HL-60/S4 (cell line): ENCODE measurements around the gene SFR1.

Experiments used
- in situ Hi-C: fragments of 300-500 bp; cut with MboI; formaldehyde crosslinking; loops from 2 replicates; pipeline ENCODE4 v1.14.3; 2022; ENCODE audit warnings: low sequenced_read_pairs

SFR1 gene, protein sequence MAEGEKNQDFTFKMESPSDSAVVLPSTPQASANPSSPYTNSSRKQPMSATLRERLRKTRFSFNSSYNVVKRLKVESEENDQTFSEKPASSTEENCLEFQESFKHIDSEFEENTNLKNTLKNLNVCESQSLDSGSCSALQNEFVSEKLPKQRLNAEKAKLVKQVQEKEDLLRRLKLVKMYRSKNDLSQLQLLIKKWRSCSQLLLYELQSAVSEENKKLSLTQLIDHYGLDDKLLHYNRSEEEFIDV

DNA sequence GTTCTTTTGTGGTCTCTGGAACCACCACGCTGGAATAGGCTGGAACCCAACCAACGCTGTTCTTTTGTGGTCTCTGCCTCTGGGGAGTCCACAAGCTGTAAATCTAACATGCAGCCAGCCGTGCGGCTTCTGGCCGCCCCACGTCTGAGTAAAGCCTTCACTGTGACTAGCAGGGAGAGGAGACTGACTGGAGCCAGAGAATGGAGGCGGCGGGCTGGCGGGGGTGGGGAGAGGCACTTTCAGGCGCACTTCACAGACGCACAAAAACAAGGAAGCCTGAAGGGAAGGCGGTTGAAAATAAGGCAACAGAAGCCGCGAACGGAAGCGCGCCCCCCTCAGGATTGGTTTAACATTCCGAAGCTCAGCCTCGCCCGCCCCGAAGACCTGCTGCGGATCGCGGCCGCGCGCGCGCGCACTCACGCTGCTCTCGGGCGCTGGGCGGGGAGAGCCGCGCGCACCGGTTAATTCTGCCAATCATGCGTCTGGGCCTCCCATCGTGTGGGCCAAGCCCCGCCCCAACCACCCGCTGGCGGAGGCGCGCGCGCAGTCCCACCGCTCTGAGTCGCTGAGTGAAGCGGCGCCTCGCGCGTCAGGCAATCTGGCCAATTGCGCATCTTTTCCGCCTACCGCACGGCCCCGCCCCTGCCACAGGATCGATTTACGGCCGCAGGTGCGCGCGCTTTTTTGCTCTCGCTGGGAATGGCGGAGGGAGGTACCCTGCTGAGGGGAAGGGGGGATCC is at the start of gene SFR1:
TSS of gene SFR1 (plus strand) at position 687 of the 740 bp plus-strand sequence. CDS start at position 700, 13 bp downstream.
- in situ Hi-C loops: no loop called here

DNA sequence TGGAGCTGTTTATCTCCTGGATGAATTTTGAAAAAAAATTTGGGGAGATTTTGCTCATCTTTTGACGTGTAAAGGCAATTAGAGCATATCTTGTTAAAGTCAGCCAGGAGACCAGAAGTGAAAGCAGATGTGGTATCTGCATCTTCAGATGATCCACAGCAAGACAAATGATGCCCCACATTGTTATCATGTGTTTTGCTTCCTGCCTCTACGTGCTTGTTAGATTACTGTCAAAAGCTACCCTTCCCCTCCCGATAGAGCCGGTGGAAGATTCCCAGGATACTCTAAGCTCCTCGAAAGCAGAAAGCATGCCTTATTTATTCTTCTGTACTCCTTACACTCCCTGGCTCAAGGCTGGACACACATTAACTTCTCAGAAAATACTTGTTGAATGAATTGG is 49.2 kb upstream of the SFR1 start:
- in situ Hi-C loops: no loop called here

DNA sequence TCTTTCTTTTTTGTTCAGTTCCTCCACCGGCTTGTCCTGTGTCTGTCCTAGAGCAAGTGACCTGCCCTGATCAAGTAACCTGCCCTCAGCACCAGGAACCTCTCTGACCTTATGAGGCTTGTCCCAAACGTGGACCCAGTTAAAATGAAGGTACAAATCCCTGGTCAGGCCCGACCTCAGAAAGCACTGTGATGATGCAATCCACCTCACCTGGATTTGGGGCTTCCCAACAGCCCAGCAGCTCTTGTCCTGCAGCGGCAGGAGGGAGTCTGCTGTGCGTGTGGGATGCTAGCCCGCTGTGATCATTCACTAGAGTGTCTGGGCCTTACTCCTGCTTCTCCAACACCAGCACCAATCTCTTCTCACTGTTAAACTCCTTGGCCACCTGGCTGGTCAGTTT is 47.5 kb upstream of the SFR1 start:
- in situ Hi-C loops: no loop called here

DNA sequence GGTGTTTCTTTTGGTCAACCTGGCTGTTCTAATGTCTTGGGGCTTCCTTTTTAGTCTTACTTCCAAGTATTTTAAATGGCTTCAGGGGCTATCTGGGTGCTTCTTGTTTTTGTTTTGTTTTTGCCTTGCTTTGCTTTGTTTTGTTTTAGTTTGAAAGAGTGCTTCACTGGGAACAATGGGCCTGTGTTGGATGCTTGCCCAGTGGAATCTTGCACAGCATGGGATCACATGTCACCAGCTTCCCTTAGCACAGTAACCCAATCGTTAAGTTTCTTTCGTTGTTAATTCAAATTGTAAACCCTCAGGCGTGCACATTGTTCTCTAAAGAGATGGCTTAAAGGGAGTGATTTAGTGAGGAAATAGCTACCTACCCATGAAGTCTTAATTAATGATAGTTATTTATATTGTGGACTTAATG is 45.2 kb upstream of the SFR1 start:
- in situ Hi-C loops: no loop called here

DNA sequence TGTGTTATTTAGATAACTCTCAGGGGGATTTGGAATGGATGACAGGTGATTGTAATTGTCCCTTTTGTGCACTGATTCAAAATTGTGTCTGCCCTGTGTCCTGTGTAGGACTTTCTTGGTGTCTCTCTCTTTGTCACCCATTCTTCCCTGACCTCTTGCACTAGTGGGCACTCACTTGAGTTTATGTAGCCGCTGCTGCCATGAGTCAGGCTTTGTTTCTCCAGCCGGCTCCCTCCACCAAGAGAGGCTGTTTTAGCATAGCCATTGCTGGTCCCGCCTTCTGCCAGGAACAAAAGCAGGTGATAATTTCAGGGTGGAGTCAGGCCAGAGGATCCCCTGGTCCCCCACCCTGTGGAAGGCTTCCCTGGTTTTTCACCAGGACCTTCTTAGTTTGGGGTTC is 44.7 kb upstream of the SFR1 start:
- in situ Hi-C loops: no loop called here

DNA sequence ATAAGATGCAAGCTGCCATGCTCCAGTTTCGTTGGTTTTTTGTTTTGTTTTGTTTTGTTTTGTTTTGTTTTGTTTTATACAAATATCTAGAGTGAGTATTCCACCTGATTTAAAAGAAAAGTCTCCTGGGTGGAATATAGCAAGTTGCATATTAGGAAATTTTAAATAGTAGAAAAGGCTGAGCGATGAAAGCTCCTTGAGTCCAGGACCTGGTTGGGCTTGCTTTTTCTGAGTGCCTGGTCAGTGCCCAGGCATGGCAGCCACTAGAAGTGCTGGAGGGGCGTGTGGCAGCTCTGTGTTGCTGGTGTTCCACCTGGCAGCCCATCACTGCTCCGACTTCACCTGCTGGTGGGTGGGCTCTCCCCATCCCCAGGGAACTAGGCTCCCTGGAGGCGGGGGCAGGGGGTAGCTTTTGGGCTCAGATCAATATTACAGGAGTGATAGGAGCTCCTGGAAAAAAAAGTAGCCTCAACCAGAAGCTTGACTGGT is 44.3 kb upstream of the SFR1 start:
- in situ Hi-C loops: no loop called here

DNA sequence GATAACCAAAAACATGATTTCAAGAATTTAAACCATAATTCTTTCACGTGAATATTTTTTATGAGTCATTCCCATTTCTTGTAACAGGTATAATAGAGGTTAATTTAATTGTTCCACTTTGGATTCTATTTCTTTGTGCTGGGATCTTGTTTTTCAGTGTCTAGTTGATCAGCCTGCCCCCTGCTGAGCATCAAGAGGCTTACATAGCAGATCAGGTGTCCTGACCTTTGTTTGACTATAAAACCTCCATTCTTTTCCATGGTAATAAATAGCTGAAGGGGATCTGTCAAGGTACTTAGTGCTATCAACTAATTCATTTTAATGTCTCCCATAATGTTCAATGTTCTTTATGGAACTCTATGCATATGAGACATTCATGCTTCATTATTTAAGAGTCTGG is 41.2 kb upstream of the SFR1 start:
- in situ Hi-C loops: no loop called here

DNA sequence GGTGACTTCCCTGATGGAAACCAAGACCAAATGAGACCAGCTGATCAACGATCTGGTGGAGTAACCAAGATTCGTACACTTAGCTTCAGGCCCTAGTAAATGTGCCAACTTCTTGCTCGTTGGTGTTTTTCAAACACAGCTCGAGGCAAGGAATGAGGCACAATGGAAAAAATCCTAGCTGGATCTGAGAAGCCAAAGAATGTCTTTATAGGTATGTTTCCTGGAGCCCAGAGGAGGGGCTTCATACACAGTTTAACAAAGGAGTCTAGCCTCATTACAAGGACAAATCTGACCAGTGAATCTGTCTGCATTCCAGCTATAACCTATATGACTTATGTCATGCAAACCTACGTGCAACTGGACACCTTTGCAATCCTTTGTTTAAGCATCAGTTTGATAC is 40.0 kb upstream of the SFR1 start:
- in situ Hi-C loops: no loop called here

DNA sequence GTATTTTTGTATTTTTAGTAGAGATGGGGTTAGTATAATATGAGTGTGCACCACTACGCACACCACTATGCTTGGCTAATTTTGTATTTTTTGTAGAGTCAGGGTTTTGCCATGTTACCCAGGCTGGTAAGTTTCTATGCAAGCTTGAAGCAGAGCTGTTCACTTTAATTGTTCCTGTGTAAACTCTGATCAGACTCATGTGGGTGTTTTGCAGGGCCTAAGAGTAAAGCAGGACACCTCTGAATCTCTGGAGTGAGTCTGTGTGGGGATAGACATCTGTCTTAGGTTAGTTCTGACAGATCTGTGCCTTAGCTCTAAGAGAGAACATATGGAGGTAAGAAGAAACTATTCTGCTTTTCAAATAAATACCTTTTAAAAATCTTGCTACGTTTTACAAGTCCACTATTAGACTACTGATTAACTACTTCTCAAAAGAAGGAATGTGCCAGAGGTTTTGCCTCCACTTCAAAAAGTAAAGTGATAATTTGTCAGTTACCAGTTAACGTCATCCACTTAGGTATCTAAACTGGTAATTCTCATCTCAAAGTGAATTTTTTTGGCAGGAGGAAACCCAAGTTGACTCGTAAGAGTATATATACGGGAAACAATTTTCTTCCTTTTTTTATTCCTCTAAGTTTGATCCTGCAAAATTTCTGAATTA is 37.4 kb upstream of the SFR1 start:
- in situ Hi-C loops: no loop called here

DNA sequence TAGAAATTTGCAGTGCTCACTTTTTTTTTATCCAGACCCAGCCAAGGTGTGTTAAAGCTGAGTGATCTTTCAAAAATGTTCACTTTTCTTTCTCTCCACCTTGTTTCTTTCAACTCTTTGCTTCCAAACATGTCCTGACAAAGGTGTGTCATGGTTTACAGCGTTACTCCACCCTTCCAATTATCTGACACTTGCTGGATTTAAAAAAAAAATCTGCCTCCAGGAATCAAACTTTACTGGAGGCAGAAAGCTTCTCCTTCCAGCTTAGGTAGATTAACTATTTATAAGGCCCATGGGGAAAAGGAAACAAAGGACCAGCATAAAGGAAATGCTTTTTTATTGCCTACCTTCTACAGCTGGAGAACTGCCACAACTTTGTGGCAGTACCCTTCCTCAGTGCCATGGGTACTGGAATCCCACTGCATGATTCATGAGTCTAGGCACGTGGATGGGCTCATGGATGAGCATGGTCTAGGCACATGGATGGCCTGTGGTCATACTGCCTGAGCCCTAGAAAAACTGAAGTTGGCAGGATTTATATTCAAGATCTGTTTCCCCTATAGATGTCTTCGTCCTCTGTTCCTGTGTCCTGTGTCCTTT is 36.1 kb upstream of the SFR1 start, which contains the start of gene COL17A1:
TSS of gene COL17A1 (minus strand) at position 80 of the 600 bp plus-strand sequence. CDS start 5,207 bp downstream, outside the sequence.
- in situ Hi-C loops: no loop called here

DNA sequence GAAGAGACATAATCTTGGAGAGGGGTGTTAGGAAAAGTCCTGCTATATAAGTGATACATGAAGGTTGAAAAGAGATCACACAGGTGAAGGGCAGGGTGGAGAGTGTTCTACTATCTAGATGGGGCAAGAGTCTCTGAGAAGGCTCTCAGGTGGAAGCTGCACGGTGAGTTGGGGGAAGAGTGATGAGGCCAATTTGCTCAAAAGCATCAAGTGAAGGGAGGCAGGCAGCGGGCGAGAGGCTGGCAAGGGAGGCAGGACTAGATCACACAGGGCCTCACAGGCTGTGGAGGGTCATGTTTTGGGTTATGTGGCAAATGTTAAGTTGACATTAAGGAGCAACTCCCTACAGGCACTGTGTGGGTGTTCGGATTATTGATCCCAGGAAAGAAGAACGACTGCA is 33.7 kb upstream of the SFR1 start:
- in situ Hi-C loops: no loop called here

DNA sequence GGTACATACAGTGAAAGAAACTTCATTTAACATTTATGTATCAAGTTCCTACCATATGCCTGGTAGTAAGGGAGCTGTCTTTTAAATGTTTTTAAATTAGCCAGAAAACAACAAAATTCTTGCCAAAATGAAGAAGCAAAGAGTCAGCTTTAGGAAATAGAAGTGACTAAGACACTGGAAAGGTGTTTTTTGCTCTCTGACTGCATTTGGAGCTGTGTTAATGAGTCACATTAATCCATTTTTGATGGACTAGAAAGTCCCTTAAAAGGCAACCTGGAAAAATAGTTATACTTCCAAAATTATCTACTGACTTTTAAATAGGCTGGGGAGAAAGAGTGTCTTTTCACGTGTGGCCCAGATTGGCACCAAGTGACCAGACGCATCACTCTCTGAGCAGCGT is 32.4 kb upstream of the SFR1 start:
- in situ Hi-C loops: no loop called here

DNA sequence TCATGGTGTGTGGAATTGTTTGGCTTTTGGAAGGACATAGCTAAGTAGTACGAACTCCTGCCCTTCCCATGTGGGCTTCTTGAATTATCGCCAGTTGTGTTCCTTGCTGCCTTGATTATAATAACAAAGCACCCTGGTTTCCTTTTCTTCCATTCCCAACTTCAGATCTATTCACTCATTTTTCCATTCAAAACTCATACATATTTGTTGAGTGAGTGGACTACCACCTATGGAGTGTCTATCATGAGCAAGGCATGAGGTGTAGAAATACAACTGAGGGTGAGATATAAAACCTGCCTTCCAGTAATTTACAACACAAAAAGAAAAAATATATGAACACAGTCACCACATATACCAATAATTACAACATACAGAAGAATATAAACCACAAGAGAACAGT is 31.4 kb upstream of the SFR1 start:
- in situ Hi-C loops: no loop called here

DNA sequence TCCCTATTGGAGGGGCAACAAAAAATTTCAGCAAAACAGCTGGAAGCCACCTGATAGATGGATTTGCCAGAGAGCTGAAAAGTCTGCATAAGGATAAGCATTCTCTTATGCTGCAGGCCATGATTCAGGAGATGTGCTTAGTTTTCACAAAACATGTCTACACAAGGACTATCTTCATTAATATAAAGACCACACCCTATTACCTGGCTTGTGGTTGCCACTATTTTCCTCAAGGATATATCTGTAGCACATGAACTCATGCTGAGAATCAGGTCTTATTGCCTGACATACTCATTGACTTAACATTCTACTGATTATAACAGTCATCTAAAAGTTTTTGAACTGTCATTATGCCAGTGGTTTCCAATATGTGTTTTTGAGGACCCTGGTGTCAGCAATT is 29.2 kb upstream of the SFR1 start:
- in situ Hi-C loops: no loop called here

DNA sequence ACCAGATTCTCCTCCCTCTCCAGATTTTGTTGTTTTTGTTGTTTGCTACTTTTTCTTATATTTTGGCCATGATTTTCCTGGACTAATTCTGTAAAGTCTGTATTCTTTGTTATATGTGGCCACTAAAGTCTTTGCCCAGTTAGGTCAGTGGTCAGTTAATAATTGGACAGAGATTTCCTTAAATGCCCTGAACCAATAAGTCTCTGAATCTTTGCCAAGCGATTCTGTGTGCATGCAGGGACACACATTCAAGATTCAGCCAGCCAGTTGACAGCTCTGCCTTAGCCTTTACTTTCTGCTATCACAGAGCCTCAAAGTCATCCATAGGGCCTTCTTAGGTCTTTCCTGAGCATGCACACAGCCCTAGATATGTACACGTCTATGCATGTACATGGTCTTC is 25.3 kb upstream of the SFR1 start:
- in situ Hi-C loops: no loop called here

DNA sequence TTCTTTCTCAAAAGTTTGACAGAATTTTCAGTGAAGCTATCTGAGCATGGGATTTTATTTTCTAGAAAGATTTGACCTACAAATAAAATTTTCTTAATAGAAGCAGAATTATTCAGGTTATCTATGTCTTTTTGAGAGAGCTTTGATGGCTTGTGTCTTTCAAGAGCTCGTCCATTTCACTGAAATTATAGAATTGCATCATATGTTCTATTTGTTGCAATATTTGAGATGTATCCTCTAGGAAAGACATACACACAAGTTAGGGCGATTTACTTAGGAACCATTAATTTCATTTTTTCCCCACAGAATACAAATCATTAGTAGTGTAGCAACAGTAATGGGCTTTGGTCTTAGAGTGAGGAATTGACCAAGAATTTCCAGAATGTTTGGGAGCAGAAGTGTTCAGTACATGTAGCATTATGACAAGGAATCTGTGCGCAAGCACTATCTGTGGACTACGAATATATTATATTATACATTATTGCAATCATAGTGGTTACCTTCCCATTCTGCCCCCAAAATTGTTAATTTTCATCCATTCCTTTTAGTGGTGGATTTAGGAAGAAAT is 23.5 kb upstream of the SFR1 start:
- in situ Hi-C loops: no loop called here

DNA sequence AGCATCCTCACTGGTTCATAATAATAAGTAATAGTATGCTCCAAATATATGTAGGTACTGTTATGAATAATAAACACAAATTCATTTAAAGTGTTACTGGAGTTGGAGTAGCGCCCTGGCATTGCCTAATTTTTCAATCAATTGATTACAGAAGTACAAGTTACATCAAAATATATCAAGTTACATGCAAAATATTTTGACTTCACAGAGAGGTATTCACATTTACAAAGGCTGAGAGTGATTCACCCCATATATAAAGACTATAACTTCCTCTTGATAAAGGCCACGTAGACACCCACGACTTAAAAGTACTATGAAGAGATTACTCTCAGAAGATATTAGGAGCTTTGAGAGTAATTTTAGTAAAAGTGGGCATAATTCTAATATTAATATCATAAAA is 22.7 kb upstream of the SFR1 start:
- in situ Hi-C loops: no loop called here

DNA sequence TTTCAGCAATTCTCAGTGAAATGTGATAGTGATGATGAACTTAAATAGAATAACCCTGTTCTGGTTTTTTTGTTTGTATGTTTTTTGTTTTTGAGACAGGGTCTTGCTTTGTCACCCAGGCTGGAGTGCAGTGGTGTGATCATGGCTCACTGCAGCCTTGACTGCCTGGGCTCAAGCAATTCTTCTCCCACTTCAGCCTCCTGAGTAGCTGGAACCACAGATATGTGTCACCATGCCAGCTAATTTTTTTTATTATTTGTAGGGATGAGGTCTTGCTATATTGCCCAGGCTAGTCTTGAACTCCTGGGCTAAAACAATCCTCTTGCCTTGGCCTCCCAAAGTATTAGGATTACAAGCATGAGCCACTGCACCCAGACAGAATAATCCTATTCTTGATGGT is 22.0 kb upstream of the SFR1 start:
- in situ Hi-C loops: no loop called here

DNA sequence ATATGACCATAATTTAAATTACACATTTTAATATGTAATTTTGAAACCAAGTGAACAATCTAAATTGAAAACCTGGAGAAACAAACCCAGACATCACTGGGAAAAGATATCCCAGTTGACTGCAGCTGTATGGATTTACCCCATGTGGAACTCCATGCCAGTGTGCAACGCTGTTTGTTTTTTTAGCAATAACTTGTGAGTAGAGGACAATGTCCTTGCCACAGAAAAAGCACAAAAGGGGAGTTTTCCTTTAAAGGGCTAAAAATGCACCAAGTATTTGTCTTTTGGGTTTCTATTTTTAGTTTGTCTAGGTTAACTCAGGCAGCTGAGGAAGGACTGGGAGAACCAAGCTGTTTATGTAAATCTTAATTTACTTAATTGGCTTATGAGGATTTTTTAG is 21.2 kb upstream of the SFR1 start:
- in situ Hi-C loops: no loop called here

DNA sequence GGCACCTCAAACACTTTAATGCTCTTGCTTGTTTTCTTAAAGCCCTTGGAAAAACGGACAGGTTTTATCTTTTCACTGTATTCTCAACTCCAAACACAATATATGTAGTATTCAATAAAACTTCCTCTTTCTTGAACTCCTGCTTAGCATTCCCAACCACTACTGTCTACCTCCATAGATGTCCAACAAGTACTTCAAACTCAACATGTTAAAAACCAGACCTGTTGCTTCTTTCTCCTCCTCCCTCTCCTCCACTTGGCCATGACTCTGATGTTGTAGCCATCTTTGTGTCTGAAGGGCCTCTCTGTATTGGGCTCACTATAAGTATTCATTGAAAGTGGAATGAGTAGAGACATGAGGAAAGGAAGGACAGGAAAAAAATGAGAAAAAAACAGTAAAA is 20.1 kb upstream of the SFR1 start:
- in situ Hi-C loops: no loop called here

DNA sequence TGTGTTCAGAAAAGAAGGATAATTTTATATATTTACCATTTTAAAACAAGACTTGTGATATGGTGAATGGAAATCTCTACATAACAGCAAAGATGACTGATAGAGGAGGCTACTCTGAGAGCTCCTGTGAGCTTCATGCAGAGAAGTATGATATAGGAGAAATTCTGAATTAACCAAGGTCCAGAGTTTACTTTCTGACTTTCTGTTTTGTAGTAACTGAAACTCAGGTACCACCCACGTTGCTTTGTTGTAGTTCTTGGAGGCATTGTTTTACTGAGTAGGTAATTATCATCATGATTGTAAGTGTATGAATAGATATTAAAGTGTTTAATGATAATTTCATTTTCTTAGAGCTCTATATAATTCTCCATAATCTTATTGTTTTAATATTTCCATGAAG is 18.0 kb upstream of the SFR1 start:
- in situ Hi-C loops: no loop called here
